C4-2B (cell line): ENCODE measurements around the gene SND1.

Experiments used
- ZFX ChIP-seq: fragments of 450-650 bp; IDR thresholded peaks from 2 replicates; pipeline ENCODE4 v1.6.1; 2017
- TF ChIP-seq, protein P1 (sequence below): fragments of 450-650 bp; conservative IDR thresholded peaks from 2 replicates; pipeline ENCODE4 v1.5.1; 2017; ENCODE audit warnings: mild to moderate bottlenecking

- TF ChIP-seq, protein P1, sequence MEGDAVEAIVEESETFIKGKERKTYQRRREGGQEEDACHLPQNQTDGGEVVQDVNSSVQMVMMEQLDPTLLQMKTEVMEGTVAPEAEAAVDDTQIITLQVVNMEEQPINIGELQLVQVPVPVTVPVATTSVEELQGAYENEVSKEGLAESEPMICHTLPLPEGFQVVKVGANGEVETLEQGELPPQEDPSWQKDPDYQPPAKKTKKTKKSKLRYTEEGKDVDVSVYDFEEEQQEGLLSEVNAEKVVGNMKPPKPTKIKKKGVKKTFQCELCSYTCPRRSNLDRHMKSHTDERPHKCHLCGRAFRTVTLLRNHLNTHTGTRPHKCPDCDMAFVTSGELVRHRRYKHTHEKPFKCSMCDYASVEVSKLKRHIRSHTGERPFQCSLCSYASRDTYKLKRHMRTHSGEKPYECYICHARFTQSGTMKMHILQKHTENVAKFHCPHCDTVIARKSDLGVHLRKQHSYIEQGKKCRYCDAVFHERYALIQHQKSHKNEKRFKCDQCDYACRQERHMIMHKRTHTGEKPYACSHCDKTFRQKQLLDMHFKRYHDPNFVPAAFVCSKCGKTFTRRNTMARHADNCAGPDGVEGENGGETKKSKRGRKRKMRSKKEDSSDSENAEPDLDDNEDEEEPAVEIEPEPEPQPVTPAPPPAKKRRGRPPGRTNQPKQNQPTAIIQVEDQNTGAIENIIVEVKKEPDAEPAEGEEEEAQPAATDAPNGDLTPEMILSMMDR = no peak
- no peak for TF ChIP-seq ZFX
Measured at GRCh38 chr7:128007303-128007680, 355.3 kb downstream of the SND1 start.
